DOHH2 (cell line): Measurements from ENCODE around the gene PTTG1.

Source experiments
- H3F3A ChIP-seq: fragments of 200-600 bp; sonication (generic), shearing (Covaris generic); 2 replicates; pipeline ENCODE4 v1.6.0; 2016; ENCODE audit warnings: antibody characterized with exemption, mild to moderate bottlenecking; ENCODE audit not compliant: control insufficient read depth, insufficient read depth
- H3K27ac ChIP-seq: fragments of 200-600 bp; sonication (generic); 2 replicates; pipeline ENCODE4 v1.5.1; 2014; ENCODE audit warnings: low read depth, mild to moderate bottlenecking, low read length, moderate library complexity
- H3K27me3 ChIP-seq: fragments of 200-600 bp; sonication (generic); 2 replicates; pipeline ENCODE4 v1.6.1; 2014; ENCODE audit warnings: mild to moderate bottlenecking, low read length, mixed read lengths; ENCODE audit not compliant: control insufficient read depth
- H3K36me3 ChIP-seq: fragments of 200-600 bp; sonication (generic); 2 replicates; pipeline ENCODE4 v1.6.1; 2014; ENCODE audit warnings: mild to moderate bottlenecking, low read length, moderate library complexity, mixed read lengths; ENCODE audit not compliant: control insufficient read depth
- H3K4me1 ChIP-seq: fragments of 200-600 bp; sonication (generic); 2 replicates; pipeline ENCODE4 v1.6.1; 2014; ENCODE audit warnings: mild to moderate bottlenecking, low read length, mixed read lengths; ENCODE audit not compliant: control insufficient read depth
- H3K4me2 ChIP-seq: fragments of 200-600 bp; sonication (generic); 2 replicates; pipeline ENCODE4 v1.6.0; 2014; ENCODE audit warnings: mild to moderate bottlenecking, low read length, moderate library complexity
- H3K4me3 ChIP-seq: fragments of 200-600 bp; sonication (generic); 2 replicates; pipeline ENCODE4 v1.5.1; 2014; ENCODE audit warnings: mild to moderate bottlenecking, low read length, mixed read lengths
- H3K79me2 ChIP-seq: fragments of 200-600 bp; sonication (generic); 2 replicates; pipeline ENCODE4 v1.6.1; 2014; ENCODE audit warnings: mild to moderate bottlenecking, low read length, mixed read lengths; ENCODE audit not compliant: control insufficient read depth
- H3K9me2 ChIP-seq: fragments of 200-600 bp; sonication (generic); replicated peaks from 2 replicates; pipeline ENCODE4 v1.6.1; 2014; ENCODE audit warnings: mild to moderate bottlenecking, low read length, mixed read lengths; ENCODE audit not compliant: control insufficient read depth
- H3K9me3 ChIP-seq: fragments of 200-600 bp; sonication (generic); 2 replicates; pipeline ENCODE4 v1.6.1; 2014; ENCODE audit warnings: antibody characterized with exemption, low read length, mixed read lengths; ENCODE audit not compliant: control insufficient read depth, insufficient read depth
- H4K20me1 ChIP-seq: fragments of 200-600 bp; sonication (generic); 2 replicates; pipeline ENCODE4 v1.6.0; 2014; ENCODE audit warnings: low read depth, mild to moderate bottlenecking, antibody characterized with exemption, low read length, moderate library complexity; ENCODE audit not compliant: control insufficient read depth, insufficient read depth
- EZH2phosphoT487 ChIP-seq: fragments of 200-600 bp; sonication (generic); IDR thresholded peaks from 2 replicates; pipeline ENCODE4 v1.6.1; 2017; ENCODE audit warnings: borderline replicate concordance, mild to moderate bottlenecking, antibody characterized with exemption, low read length, moderate library complexity, mixed read lengths
- TF ChIP-seq, protein P1 (sequence below): fragments of 200-600 bp; sonication (generic); IDR thresholded peaks from one replicate; pipeline ENCODE4 v1.5.1; 2014; ENCODE audit warnings: antibody characterized with exemption, mild to moderate bottlenecking, low read depth, low read length; ENCODE audit not compliant: poor library complexity, severe bottlenecking

The PTTG1 gene

GRCh38 chr5:160442824-160443431, 21.3 kb downstream of the PTTG1 start:
- Histone ChIP-seq H4K20me1 (no peaks in the 10 kb centered on the region), H3K4me3 (no peak overlapping the region), H3K9me3 (no peaks in the 10 kb centered on the region), H3F3A (no peaks in the 10 kb centered on the region), H3K9me2 (no peaks in the 10 kb centered on the region), H3K27ac (no peak overlapping the region), H3K79me2 (no peaks in the 10 kb centered on the region), H3K27me3 (no peaks in the 10 kb centered on the region), H3K36me3 (no peaks in the 10 kb centered on the region), H3K4me2 (no peak overlapping the region), H3K4me1 (peaks cover 39% of the 10 kb centered on the region)
- TF ChIP-seq, protein P1, sequence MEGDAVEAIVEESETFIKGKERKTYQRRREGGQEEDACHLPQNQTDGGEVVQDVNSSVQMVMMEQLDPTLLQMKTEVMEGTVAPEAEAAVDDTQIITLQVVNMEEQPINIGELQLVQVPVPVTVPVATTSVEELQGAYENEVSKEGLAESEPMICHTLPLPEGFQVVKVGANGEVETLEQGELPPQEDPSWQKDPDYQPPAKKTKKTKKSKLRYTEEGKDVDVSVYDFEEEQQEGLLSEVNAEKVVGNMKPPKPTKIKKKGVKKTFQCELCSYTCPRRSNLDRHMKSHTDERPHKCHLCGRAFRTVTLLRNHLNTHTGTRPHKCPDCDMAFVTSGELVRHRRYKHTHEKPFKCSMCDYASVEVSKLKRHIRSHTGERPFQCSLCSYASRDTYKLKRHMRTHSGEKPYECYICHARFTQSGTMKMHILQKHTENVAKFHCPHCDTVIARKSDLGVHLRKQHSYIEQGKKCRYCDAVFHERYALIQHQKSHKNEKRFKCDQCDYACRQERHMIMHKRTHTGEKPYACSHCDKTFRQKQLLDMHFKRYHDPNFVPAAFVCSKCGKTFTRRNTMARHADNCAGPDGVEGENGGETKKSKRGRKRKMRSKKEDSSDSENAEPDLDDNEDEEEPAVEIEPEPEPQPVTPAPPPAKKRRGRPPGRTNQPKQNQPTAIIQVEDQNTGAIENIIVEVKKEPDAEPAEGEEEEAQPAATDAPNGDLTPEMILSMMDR: no peak
- no peak for TF ChIP-seq EZH2phosphoT487

DNA sequence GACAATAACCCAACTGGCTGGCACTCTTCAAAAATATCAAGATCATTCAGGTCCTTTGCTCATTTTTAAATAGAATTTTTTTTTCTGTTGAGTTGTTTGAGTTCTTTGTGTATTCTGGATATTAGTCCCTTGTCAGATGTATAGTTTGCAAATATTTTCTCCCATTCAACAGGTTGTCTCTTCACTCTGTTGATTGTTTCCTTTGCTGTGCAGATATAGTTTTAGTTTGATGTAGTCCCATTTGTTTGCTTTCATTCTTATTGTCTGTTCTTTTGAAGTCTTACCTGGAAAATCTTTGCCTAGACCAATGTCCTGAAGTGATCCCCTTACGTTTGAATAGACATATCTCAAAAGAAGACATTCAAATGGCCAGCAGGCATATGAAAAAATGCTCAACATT, 22.8 kb downstream of the PTTG1 start:
- H3K9me3 ChIP-seq: no peaks in the 10 kb centered on the region
- H3K4me1 ChIP-seq: peaks cover 25% of the 10 kb centered on the region
- no peak for TF ChIP-seq EZH2phosphoT487
- TF ChIP-seq, protein P1: no peak
- H3K27ac ChIP-seq: no peak overlapping the region
- H3K4me2 ChIP-seq: no peak overlapping the region
- H3K27me3 ChIP-seq: no peaks in the 10 kb centered on the region
- H3K9me2 ChIP-seq: no peaks in the 10 kb centered on the region
- no peaks in the 10 kb centered on the region for H3K36me3 ChIP-seq
- no peaks in the 10 kb centered on the region for H3K79me2 ChIP-seq
- H3K4me3 ChIP-seq: no peak overlapping the region
- no peaks in the 10 kb centered on the region for H4K20me1 ChIP-seq
- no peaks in the 10 kb centered on the region for H3F3A ChIP-seq

DNA sequence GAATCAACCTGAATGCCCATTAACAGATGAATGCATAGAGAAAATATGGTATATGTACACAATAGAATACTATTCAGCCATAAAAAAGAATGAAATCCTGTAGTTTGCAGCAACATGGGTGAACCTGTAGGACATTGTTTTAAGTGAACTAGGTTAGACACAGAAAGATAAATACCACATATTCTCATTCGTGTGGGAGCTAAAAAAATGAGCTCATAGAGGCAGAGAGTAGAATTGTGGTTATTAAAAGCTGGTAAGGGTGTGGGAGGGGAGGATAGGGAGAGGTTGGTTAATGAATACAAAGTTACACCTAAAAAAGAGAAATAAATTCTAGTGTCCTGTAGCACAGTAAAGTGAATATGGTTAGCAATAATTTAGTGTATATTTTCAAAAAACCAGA, 23.5 kb downstream of the PTTG1 start:
- TF ChIP-seq EZH2phosphoT487: no peak
- TF ChIP-seq, protein P1: no peak
- Histone ChIP-seq H4K20me1 (no peaks in the 10 kb centered on the region), H3K4me1 (peaks cover 21% of the 10 kb centered on the region), H3K27me3 (no peaks in the 10 kb centered on the region), H3K27ac (no peak overlapping the region), H3K36me3 (no peaks in the 10 kb centered on the region), H3K4me3 (no peak overlapping the region), H3F3A (no peaks in the 10 kb centered on the region), H3K4me2 (no peak overlapping the region), H3K79me2 (no peaks in the 10 kb centered on the region), H3K9me3 (no peaks in the 10 kb centered on the region), H3K9me2 (no peaks in the 10 kb centered on the region)
